GM19043 (cell line): ENCODE data around the gene PPY.
"Not testable (repeated sequence)": the region's sequence is repeated elsewhere in the genome, so short reads cannot be mapped to it uniquely, and the experiment has no call there.

Source experiments
- ATAC-seq: cut with Tn5 transposase; IDR thresholded peaks from one replicate; pipeline ENCODE4 v1.9.1; 2021; ENCODE audit warnings: low read depth; ENCODE audit not compliant: unreplicated experiment

PPY gene

DNA sequence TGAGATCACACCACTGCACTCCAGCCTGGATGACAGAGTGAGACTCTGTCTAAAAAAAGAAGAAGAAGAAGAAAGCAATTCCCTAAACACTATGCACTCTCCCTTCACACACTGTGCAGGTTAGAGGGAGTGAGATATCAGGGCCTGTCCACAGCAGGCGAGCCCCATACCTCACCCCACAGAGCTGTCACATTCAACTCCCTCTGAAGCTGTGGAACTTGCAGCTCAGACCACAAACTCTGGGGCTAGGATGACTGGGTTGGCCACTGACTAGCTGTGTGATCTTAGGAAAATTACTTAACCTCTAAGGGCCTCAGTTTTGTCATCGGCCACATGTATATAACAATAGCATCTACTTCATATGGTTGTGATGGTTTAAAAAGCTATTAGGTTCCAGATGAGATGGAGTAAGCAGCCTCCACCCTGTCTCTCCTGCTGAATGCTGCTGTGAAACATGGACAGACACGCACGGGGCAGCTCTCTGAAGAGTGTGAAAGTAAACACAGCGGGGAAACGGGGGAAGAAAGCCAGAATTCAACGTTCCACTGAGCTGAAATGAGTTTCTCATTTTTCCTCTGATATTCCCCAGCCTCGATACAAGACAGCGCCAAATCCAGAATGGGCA, 25.1 kb upstream of the PPY start:
- no peak for ATAC-seq

GRCh38 chr17:43966276-43966675, 24.0 kb upstream of the PPY start:
- no peak for ATAC-seq

DNA sequence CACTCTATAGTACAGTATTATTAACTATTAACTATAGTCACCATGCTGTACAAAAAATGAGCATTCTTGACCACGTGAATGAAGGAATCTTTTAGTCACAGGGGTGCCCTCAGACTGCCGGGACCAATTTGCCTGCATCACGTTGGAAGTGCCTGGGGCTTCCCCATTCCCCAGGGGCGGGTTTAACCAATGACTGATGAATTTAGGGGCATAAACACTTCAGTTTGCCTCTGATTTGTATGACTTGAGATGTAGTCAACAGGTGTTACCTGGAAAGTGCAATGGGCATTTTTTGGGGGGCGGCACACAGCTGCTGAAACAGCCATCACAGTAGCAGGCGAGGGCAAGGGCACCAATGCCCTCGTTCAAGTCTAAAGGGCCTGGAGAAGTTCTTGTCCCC, 20.2 kb upstream of the PPY start:
- no peak for ATAC-seq

DNA sequence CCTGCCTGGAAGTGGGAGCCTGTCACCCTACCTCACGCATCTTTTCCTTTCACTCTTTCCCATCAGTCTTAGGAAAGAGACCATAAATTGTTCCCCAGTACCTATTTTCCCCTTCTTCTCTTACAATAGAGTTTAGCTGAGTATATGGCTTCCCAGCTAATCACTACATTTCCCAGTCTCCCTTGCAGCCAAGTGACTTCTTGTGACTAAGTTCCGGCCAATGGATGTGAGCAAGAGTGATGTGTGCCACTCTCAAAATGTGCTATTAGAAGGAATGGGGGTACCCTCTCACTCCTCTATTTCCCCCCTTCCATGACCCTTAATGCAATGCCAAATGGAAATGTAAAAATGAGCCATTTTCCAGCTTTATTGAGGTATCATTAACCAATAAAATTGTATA, 19.7 kb upstream of the PPY start:
- no peak for ATAC-seq

- ATAC-seq: not testable (repeated sequence)
Observed at GRCh38 chr17:43961292-43961691, 19.0 kb upstream of the PPY start.

GRCh38 chr17:43958748-43959352, 16.6 kb upstream of the PPY start:
- no peak for ATAC-seq

DNA sequence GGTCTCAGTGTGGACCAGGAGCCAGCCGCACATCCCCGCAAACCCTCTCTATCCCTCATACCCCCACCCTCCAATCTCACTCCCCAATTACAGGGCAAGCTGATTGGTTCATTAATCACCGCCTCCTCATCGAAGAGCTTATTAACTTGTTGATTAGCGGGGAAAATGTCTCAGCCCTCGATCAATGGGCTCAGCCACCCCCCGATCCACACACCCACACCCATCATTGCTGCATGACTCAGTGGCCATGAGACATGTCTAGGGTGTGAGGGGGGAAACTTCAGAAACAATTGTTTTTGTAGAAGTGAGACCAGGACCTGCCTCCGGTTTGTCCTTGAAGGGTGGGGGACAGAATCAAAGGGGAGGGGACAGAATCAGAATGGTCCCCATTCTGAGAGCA, 13.9 kb upstream of the PPY start:
- no peak for ATAC-seq

- ATAC-seq: no peak
Observed at GRCh38 chr17:43953746-43954145, 11.5 kb upstream of the PPY start, which contains the start of gene PYY. PYY (minus strand) TSS chr17:43953940; CDS start chr17:43953483, 457 bp downstream.

GRCh38 chr17:43952724-43953666, 10.7 kb upstream of the PPY start:
- no peak for ATAC-seq

DNA sequence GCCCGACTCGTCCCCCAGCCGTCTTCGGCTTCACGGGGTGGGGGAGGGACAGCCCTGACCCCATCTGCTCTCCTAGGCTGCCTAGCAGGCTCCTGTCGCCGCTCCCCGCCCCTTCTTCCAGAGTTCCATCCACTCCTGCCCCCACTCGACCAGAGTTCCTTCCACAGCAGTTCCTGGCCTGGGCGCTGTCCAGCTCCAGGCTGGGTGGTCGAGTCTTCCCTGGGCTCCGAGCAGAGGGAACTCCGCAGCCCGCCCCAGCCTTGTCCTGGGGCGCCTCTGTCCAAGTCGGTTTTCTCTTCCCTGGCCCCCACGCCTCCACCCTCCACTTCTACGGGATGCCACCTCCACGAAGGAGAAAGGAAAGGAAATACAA, 10.1 kb upstream of the PPY start:
- no peak for ATAC-seq

- no peak for ATAC-seq
Observed at GRCh38 chr17:43951750-43952149, 9.5 kb upstream of the PPY start.

- no peak for ATAC-seq
Observed at GRCh38 chr17:43950554-43950953, 8.3 kb upstream of the PPY start.

DNA sequence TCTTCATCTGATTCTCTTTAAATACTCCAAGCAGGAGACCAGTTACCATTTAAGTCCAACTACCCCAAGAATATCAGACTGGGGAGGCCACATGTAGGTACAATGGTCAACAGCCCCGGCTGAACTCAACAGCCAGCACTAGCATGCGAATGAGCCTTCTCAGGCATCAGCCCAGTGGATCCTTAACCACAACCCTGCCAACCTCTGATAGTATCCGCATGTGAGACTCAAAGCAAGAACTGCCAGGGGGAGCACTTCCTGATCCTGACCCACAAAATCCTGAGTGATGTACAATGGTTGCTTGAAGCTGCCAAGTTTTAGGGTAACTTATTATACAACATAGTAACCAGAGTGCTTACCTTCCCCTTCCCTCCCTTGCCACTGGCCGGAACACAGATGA, 7.5 kb upstream of the PPY start:
- no peak for ATAC-seq

GRCh38 chr17:43946781-43947180, 4.5 kb upstream of the PPY start:
- ATAC-seq: no peak

DNA sequence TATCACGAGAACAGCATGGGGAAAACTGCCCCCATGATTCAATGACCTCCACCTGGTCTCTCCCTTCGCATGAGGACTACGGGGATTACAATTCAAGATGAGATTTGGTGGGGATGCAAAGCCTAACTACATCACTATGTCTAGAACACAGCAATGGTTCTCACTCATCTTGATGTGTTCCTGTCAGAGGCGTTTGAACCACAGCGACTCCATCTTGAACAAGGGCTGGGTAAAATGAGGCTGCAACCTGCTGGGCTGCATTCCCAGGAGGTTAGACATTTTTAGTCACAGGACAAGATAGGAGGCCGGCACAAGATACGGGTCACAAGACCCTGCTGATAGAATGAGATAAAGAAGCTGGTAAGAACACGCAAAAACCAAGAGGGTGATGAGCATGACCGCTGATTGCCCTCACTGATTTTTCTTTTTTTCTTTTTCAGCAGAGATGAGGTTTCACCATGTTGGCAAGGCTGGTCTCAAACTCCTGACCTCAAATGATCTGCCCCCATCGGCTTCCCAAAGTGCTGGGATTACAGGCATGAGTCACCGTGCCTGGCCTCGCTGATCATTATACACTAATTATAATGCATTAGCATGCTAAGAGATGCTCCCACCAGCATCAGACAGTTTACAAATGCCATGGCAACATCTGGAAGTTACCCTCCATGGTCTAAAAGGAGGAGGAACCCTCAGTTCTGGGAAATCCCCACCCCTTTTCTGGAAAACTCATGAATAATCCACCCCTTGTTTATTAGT, 3.0 kb upstream of the PPY start:
- ATAC-seq: no peak

- ATAC-seq: no peak
Observed at GRCh38 chr17:43940630-43941029, 1.6 kb downstream of the PPY start.

DNA sequence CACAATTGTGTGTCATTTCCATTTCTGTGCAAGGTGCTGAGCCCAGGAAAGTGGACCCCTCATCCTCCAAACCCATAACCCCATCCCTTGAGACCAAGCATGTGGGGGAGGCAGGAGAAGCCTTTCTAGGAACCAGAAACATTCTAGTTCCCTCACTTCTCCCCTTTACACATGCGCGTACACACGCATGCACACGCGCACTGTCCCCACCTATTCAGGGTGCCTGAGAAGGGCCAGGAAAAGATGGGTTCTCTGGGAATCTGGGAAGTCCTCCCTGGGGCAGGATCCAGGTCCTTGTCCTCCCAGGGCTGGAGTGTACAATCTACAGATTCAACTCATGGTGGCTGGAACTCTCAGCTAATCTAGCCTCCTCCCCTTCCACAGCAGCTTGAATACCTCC, 2.4 kb downstream of the PPY start:
- ATAC-seq: no peak

DNA sequence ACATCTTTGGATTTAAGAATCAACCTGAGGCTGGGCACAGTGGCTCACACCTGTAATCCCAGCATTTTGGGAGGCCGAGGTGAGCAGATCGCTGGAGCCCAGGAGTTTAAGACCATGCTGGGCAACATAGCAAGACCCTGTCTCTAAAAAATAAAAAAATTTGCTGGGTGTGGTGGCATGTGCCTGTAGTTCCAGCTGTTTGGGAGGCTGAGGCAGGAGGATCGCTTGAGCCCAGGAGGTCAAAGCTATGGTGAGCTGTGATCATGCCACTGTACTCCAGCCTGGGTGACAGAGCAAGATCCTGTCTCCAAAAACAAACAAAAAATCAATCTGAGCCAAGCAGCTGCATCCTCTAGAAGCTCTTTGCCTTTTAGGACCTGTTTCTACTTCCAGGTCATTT, 2.8 kb downstream of the PPY start:
- ATAC-seq: not testable (repeated sequence)

GRCh38 chr17:43938838-43939182, 3.5 kb downstream of the PPY start:
- no peak for ATAC-seq

DNA sequence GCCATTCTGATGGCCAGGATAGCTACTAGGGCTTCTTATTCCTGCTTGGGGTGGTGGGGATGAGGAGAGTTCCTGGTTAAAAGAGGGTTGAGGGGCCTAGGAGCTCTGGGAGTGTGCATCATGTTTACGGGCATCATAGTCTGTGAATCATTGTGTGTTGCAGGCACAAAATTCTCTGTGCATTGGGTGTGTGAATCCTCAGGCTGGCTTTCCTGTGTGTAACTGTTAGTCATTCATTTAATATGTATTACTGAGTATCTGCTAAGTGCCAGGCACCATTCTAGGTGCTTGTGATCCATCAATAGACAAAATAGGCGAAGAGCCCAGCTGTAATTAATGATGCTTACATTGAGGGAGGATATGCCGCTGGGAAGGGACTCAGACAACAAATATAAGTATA, 5.8 kb downstream of the PPY start:
- ATAC-seq: no peak

GRCh38 chr17:43935926-43936261, 6.4 kb downstream of the PPY start:
- ATAC-seq: no peak
